ENCODE results near the gene IZUMO4.
"Not testable (repeated sequence)": the region's sequence is repeated elsewhere in the genome, so short reads cannot be mapped to it uniquely, and the experiment has no call there.

The IZUMO4 gene

DNA sequence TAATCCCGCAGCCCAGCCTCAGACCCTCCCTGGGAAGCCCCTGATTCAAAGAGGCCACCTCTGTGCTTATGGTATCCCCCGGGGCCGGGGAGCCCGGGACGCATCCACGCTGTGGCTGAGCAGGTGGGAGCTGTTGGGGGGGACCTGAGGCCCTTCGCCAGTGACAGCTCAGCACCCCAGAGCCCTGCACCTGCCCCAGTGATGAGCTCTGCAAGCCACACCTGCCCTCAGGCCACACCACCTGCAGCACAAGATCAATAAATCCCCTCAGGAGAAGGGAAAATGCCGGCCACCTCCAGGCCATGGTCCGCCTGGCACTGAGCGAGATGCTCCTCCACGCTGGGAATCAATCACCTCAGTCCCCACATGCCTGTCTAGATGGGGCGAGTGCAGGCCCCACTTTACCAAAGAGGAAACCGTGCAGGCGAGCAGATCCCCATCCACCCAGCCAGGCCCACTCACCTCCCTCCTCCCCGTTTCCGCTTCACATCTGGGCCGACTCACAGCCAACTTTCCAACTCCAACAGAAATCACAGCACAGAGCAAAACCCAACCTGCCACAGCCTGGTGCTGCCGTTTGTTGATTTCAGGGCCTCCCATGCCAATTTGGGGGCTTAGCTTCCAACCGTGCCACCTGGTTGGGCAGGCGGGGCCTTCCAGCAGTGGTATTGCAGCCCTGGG is 13.4 kb upstream of the IZUMO4 start:
- peak; percentile 74 to 79 for DNase-seq

DNA sequence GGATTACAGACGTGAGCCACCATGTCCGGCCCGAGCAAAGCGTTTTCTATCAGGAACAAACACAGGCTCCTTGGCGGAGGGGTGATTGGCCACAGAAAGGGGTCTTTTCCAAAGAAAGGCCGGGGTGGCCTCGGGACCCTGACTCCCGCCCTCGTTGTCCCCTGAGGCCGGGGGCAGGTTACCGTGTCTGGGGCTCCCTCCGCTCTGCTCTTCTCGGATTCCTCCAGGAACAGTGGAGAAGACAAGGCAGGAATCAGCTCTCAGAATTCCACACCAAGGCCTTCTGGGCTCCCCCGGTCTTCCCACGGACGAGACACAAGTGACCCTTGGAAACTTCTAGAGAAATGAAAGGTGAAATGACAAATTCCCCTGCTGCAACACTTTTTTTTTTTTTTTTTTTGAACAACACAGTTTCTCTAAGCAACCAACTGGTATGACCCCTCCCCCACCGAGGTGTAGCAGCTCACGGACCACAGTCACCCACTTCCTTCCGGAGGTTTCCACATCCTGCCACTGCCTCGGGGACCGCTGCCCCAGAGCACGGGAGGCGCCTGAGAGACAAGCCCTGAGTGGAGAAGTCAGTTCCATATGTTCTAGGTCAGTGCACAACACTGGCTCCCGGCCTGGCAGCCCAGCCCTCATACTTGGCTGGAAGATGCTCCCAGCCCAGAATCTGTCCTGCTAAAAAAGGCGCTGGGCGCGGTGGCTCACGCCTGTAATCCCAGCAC is 11.6 kb upstream of the IZUMO4 start:
- peak; percentile 97 to 98 for DNase-seq

DNA sequence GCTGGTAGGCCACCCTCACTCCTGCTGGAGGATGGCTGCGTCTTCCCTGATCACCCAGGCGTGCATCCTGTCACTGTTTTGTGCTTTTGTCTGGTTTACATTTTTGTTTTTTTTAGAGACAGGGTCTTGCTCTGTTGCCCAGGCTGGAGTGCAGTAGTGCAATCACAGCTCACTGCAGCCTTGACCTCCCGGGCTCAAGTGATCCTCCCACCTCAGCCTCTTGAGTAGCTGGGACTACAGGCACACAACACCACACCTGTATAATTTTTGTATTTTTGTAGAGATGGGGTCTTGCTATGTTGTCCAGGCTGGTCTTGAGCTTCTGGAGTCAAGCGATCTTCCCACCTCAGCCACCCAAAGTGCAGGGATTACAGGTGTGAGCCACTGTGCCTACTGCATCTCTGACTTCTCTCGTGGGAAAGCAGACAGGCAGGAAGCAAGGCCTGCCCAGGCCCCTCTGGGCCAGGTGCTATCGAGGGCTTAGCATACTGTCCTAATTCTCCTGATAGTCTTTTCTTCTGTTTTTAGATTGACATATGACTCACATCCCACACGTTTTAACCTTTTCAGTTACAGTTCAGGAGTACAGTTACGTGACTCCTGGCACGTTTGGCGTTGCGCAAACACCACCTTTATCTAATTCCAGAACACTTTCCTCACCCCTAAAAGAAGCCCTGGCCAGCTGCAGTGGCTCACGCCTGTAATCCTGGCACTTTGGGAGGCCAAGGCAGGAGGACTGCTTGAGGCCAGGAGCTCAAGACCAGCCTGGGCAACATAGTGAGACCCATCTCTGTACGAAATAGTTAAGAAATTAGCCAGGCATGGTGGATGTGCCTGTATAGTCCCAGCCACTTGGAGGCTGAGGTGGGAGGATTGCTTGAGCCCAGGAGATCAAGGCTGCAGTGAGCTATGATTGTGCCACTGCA is 9.8 kb upstream of the IZUMO4 start:
- DNase-seq, result peak in 1 of 2 donors; percentile 64

DNA sequence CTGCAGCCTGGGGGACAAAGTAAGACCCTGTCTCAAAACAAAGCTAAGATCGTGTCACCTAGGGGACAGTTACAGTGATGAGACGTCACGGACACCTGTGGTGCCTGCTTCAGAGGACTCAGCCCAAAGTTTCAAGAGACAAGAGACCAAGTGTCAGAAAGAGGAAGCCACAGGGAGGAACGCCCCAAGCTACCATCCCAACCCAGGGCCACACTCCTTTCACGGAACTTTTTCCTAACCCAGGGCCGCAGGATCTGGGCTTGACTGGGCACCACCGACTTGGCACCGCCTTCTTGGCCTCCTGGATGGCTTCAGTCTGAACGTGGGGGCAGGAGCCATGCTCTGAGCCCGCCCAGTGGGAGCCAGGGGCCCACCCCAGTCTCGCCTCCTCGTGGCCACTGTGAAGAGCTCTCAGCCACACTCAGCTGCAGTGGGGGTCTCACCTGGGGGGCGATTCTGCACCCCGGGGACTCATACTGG is 9.1 kb upstream of the IZUMO4 start:
- DNase-seq, result peak; percentile 56 to 81

DNA sequence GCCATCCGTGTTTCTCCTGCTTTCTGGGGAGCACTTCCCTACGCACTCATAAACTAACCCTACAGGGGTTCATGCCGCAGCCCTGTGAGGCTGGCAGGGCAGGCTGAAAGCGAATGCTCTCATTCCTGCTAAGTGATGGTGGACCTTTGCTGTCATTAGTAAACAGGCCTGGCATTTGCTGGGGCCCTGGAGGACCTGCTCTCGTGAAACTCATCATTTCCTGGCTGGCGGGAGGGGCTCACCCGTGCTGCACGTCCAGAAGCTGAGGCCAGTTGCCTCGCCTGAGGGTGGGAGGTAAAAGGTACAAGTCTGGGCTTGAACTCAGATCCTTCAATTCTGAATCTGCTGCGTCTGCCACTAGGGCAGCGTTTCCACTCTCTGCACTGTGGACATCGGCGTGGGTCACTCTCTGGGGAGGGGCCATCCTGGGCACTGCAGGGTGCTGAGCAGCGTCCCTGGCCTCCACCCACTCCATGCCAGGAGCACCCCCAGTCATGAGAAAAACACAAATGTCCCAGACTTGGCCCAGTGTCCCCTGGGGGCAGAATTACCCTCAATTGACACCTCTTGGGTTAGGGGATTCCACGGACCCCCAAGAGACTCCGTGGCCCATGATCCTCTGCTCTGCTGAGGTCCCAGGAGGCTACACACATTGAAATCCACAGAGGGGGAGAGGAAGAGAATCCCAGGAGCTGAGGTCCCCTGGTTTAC is 7.6 kb upstream of the IZUMO4 start:
- peak; percentile 34 to 53 for DNase-seq

DNA sequence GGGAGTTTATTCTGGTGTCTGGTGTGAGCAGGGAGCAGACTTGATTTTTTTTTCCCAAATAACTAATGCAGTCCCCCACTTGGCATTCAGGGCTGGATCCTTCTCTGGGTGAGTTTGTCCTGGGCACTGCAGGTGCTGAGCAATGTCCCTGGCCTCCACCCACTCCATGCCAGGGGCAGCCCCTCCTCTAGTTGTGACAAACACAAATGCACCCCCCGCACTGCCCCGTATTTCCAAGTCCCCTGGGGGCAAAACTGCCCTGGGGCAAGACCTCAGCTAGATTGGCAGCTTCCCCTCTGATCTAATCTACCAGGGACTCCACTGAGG is 7.0 kb upstream of the IZUMO4 start:
- no peak for DNase-seq

DNA sequence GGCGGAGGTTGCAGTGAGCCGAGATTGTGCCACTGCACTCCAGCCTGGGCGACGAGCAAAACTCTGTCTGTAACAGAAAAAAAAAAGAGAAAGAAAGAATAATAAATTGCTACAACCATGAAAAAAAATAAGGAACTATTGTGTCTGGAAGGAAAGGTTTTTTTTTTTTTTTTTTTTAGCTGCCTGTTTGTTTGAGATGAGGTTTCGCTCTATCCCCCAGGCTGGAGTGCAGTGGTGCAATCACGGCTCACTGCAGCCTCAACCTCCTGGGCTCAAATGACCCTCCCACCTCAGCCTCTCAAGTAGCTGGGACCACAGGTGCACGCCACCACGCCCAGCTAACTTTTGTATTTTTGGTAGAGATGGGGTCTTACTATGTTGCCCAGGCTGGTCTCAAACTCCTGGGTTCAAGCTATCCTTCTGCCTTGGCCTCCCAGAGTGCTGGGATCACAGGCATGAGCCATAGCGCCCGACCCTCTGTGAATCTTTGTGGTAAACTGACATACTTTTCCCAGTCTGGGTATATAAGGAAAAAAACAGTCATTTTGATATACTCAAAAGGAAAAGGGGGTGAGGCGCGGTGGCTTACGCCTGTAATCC is 4.7 kb upstream of the IZUMO4 start:
- not testable (repeated sequence) for DNase-seq

DNA sequence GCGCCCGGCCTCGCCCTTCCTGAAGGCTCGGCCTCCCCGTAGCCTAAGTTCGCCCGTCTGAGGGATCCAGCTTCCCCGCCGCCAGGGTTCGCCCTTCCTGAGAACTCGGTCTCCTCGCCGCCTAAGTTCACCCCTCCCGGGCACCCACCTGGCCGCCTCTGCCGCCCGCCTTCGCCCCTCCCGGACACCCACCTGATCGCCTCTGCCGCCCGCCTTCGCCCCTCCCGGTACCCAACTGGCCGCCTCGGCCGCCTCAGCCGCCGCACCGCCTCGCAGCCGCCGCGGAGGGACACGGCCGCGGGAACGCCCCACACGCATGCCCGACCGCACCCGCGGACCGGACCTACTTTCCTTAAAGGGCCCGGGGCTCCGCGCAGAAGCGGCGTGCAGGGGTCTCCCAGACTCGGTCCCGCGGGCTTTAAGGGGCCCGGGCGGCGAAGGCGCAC is 658 bp upstream of the IZUMO4 start, which contains the start of gene MOB3A:
MOB3A (minus strand) TSS at position 293 of the 446 bp plus-strand sequence. CDS start 17,766 bp downstream, outside the sequence.
- DNase-seq, result peak; percentile 89 to 91

DNA sequence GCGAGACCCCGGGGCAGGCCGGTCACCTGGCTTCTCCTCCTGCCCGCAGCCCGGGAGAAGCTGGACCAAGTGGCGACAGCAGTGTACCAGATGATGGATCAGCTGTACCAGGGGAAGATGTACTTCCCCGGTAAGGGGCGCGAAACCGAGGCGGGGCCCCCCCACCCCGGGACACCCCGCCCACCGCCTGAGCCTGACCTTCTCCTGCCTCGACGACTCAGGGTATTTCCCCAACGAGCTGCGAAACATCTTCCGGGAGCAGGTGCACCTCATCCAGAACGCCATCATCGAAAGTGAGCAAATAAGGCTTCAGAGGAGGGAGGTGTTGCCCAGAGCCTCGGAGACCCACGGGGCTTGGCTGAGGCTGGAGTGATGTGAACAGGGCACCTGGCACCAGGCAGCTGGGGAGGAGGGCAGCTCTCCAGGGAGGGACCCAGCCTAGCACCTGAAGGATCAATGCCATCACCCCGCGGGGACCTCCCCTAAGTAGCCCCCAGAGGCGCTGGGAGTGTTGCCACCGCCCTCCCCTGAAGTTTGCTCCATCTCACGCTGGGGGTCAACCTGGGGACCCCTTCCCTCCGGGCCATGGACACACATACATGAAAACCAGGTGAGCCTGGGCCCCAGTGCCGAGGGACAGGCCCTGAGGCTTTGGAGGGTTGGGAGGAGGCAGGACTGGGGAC is 629 bp downstream of the IZUMO4 start:
- peak; percentile 59 to 78 for DNase-seq

DNA sequence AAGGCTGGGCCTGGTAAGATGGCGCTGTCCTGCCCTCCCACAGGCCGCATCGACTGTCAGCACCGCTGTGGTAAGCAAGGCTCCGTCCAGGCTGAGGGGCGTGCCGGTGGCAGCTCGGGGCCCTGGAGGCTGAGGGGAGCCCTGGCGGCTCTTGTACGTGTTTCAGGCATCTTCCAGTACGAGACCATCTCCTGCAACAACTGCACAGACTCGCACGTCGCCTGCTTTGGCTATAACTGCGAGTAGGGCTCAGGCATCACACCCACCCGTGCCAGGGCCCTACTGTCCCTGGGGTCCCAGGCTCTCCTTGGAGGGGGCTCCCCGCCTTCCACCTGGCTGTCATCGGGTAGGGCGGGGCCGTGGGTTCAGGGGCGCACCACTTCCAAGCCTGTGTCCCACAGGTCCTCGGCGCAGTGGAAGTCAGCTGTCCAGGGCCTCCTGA is 1.2 kb downstream of the IZUMO4 start:
- no peak for DNase-seq

DNA sequence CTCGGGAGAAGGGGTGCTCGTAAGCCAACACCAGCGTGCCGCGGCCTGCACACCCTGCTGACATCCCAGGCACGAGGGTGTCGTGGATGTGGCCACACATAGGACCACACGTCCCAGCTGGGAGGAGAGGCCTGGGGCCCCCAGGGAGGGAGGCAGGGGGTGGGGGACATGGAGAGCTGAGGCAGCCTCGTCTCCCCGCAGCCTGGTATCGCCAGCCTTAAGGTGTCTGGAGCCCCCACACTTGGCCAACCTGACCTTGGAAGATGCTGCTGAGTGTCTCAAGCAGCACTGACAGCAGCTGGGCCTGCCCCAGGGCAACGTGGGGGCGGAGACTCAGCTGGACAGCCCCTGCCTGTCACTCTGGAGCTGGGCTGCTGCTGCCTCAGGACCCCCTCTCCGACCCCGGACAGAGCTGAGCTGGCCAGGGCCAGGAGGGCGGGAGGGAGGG is 2.4 kb downstream of the IZUMO4 start:
- DNase-seq, result no peak

DNA sequence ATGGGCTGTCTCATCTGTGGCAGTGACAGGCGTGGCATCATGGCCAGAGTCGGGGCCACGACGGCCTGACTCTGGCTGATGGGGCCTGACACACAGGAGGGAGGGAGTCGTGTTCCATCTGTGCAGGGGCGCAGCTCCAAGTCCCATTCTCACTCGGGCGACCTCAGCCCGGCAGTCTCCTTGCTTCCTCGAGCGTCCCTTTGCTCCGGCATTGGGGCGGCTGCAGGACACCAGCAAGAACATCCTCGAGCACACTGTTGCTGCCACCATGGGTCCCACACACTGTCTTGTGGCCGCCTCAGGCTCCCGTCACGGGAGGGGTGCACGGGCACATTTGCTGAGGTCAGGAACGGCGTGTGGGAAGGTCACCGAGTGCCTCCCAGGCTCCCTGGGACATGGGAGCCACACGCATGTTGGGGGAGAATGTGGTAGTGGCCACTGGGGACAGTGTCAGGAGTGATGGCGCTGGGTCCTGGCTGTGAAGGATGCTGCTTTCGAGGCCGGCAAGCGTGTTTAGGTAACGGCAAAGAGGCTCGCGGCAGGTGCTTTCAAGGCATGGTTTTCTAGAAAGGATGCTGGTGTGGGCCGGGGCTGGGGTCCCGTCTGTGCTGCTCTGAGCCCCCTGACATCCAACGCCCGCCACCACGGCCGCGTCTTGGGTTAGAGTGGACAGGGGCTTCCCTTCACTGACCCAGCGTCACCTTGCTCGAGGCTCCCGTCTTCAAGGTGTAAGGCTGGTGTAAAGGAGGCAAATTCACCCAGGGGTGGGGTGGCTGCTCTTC is 3.4 kb downstream of the IZUMO4 start:
- DNase-seq, result no peak

DNA sequence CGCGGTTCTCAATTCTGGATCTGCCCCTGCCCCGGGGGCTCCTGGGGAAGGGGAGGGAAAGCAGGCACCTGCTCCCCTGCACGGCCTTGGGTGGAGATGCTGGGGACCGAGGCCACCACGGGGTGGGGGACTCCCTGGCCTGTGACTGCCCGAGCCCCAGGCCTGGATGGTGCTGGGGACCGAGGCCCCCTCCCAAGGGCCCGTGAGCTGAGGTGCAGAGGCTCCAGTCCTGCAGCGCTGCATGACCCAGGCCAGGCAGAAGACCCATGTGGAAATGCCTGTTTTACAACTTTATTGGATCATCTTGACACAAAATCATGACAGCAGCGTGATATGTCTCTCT is 4.0 kb downstream of the IZUMO4 start:
- no peak for DNase-seq

DNA sequence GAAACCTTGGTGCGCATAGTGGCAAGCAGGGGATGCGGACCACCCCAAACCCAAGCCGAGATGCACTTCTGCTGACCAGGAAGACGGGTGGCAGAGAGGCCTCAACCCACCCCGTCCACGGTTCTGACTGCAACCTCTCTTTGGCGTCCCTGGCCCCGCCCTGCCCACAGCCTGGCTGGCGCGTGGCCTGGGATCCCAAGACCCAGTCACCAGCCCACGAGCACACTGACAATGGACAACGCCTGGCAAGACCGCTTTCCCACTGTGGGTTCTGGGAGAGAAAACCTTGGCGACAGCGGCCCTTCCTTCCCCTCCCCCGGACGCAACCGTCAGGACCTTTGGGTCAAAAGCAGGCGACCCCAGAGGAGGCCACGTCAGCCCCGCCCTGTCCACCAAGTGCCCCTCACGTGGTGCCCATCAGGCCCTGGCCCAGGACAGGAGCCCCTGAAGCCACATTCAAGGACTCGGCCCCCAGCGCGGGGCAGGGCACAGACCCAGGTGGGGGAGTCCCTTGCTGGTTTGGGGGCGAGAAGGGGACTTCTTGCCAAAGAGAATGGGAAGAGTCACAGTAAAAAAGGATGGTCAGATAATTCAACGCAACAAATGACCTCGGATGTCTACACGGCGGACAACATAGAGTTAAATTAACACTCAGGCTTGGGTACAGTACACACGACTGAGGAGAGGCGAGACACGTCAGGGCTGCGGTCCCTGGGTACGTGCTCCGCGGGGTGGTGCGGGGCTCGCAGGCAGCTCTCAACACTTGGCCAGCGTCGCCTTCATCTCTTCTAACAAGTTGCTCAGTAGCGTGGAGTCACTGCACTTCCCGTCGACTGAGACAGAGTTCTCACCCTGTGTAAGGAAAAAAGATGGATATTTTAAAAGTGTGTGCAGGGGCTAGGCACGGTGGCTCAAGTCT is 5.0 kb downstream of the IZUMO4 start:
- DNase-seq, result no peak

DNA sequence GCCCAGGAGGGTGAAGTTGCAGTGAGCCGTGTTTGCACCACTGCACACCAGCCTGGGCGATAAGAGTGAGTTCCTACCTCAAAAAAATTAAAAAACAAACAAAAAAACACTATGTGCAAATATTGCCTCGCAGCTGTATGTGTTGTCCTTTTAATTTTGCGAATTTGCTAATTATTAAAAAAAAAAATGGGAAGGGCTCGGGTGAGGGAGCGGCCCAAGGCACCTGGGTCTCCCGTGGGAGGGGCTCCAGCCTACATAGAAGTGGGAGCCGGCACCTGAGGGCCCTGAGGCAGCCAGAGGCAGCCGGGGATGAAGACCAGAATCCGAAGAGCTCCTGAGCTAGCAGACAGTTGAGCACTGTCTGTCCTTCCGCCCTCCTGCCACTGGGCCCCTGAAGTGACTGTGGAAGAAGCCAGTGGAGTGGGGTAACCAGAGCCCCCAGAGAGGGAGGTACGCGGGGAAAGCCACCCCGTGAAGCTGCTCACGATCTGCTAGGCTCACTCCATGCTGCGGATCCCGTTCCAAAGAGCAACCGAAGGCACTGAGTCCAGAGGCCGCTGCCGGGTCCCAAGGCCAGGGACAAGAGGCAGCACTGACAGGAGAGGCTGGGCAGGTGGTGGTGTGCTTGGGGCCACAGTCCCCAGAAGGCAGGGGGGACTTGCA is 6.5 kb downstream of the IZUMO4 start:
- DNase-seq, result no peak

DNA sequence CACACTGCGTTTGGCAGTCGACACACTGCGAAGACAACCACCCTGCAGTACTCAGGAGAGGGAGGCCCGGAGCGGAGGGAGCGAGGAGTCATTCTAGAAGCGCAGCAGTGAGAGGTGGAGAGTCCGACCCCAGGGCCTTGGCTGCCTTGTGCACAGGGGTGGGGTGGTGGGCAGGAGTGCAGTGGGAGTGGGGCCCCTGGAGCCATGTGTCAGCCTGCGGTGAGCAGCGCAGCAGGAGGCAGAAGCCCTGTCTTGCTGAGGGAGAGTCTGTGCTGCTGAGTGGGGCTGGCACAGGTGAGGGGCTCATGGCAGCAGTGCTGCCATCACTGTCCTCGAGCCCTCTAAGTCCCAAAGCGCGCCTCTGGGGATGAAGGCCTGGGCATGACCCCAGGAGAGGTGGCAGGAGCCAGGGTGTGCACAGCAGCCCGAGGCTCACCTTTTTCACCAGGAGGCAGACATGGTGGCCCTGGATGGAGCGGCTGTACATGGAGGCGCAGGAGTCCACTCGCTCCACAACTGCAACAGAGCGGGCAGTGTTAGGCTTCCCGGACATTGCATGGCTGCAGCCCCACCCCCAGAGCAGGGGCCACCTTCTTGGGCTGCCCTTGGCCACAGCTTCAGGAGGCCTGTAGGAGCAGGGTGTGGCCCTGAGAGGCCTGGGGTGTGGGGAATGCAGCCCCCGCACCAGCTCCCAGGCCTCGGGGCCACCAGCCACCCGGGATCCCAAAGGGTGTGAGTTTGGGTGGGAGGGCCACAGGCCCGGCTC is 11.7 kb downstream of the IZUMO4 start:
- DNase-seq, result no peak

DNA sequence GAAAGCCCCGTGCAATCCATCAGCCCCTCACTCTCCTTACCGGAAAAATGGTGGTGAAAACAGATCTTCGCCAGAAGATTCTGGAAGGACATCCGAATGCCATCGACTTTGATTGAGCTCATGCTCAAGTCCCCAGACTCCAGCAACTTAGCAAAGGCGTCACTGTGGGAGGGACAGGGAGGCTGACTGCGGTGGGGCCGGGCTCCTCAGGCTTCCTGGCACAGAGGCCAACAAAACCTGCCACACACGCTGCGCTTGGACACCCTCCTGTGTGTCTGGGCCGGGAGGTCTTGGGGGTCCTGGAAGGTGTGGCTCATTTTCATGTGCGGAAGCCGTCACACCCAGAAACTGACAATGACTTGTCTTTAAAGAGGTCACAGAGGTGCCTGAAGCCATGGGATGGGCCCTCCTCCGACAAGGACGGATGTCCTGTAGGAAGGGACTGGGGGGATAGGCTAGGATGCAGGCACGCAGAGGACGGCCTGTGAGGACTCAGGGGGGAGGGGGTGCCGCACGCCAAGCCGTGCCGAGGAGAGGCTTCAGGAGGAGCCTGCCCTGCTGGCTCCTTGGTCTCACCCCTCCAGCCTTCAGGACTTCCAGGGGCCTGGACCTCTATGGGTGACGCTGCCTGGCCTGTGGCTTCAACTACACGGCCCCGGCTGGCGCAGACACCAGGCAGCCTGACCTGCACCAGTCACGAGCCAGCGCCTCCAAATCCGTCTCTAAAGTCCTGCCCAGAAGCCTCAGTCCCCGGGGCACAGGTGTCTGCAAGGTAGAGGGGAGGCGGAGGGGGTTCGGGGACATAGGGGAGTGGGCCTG is 12.5 kb downstream of the IZUMO4 start:
- no peak for DNase-seq
